Stimulated activated memory B cell treated with anti-CD40 and anti-IgM and Interleukin-4, amounts not matched to agents 10 μg/mL and 1 μg/mL and 100 μg/mL, for 72 hours (primary cell): Measurements from ENCODE around the gene SCN7A.
"Not testable (repeated sequence)": the region's sequence is repeated elsewhere in the genome, so short reads cannot be mapped to it uniquely, and the experiment has no call there.

ENCODE experiments used
- ATAC-seq: fragments of 150-1000 bp; cut with Tn5 transposase; 2 replicates; pipeline ENCODE4 v1.10.0; 2021
- H3K27ac Mint-ChIP-seq: one replicate; pipeline ENCODE4 v1.8.0; 2022; ENCODE audit warnings: mild to moderate bottlenecking, mixed read lengths
- H3K27me3 Mint-ChIP-seq: one replicate; pipeline ENCODE4 v1.8.0; 2022; ENCODE audit warnings: mixed read lengths
- H3K36me3 Mint-ChIP-seq: one replicate; pipeline ENCODE4 v1.8.0; 2022; ENCODE audit warnings: mixed read lengths
- H3K4me1 Mint-ChIP-seq: one replicate; pipeline ENCODE4 v1.8.0; 2022; ENCODE audit warnings: mixed read lengths
- H3K4me3 Mint-ChIP-seq: one replicate; pipeline ENCODE4 v1.8.0; 2022; ENCODE audit warnings: mild to moderate bottlenecking, moderate library complexity, mixed read lengths
- H3K9me3 Mint-ChIP-seq: one replicate; pipeline ENCODE4 v1.8.0; 2022; ENCODE audit warnings: mixed read lengths

SCN7A gene

DNA sequence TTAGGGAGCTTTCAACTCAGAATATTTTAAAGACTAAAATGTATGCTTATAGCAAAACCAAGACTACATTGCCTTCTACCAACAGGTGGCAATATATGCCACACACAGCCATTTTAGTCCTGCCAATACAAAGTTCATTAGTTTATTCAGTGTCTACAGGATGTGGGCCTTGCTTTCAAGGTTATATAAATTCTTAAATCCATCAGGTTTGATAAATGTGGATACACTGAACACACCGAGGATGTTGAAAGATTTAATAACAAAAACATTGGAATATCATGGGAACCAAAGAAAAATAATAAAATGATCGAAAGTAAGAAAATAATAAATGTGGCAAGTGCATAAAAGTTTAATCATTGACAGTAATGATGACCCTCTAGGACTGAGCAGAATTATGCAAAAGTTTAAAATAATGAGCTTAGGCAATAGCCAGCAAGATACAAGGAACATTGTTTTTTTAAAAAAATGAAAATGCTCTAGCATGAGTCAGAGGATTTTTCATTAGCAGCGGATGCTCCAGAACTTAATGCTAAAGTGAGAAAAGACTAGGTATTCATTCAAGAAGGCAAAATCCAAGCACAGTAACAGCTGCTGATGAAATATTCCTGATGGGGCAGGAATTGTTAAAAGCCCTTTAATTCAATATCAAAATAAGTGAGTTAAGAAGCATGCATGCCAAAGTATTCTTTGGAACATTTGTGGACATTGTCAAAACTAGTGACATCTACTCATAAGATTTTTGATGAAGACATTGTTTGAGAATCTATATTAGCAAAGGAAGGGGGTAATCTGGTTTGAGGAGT is 132.5 kb downstream of the SCN7A start:
- Mint-ChIP-seq H3K9me3 (peaks cover 3% of the 10 kb centered on the region), H3K4me1 (no peaks in the 10 kb centered on the region), H3K27me3 (no peaks in the 10 kb centered on the region), H3K27ac (no peak overlapping the region), H3K4me3 (no peak overlapping the region), H3K36me3 (no peaks in the 10 kb centered on the region)
- no peak for ATAC-seq

GRCh38 chr2:166360906-166361305 is 133.1 kb downstream of the SCN7A start:
- Mint-ChIP-seq H3K27me3 (no peaks in the 10 kb centered on the region), H3K4me1 (no peaks in the 10 kb centered on the region), H3K9me3 (peaks cover 3% of the 10 kb centered on the region), H3K27ac (no peak overlapping the region), H3K36me3 (no peaks in the 10 kb centered on the region), H3K4me3 (no peak overlapping the region)
- no peak for ATAC-seq

GRCh38 chr2:166360426-166360825 is 133.6 kb downstream of the SCN7A start:
- Mint-ChIP-seq H3K4me3 (no peak overlapping the region), H3K36me3 (no peaks in the 10 kb centered on the region), H3K4me1 (no peaks in the 10 kb centered on the region), H3K27ac (no peak overlapping the region), H3K27me3 (no peaks in the 10 kb centered on the region), H3K9me3 (peaks cover 3% of the 10 kb centered on the region)
- ATAC-seq, result no peak

DNA sequence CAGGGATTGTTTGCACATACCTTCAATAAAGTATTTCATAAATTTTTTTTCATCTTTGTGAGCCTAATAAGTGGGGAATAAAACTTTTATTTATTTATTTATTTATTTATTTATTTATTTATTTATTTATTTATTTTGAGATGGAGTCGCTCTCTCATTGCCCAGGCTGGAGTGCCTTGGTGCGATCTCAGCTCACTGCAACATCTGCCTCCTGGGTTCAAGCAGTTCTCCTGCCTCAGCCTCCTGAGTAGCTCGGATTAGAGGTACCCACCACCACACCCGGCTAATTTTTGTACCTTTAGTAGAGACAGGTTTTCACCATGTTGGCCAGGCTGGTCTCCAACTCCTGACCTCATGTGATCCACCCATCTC is 136.1 kb downstream of the SCN7A start:
- not testable (repeated sequence) for H3K9me3 Mint-ChIP-seq, H3K4me3 Mint-ChIP-seq, H3K36me3 Mint-ChIP-seq, H3K27me3 Mint-ChIP-seq, H3K4me1 Mint-ChIP-seq, H3K27ac Mint-ChIP-seq, ATAC-seq

DNA sequence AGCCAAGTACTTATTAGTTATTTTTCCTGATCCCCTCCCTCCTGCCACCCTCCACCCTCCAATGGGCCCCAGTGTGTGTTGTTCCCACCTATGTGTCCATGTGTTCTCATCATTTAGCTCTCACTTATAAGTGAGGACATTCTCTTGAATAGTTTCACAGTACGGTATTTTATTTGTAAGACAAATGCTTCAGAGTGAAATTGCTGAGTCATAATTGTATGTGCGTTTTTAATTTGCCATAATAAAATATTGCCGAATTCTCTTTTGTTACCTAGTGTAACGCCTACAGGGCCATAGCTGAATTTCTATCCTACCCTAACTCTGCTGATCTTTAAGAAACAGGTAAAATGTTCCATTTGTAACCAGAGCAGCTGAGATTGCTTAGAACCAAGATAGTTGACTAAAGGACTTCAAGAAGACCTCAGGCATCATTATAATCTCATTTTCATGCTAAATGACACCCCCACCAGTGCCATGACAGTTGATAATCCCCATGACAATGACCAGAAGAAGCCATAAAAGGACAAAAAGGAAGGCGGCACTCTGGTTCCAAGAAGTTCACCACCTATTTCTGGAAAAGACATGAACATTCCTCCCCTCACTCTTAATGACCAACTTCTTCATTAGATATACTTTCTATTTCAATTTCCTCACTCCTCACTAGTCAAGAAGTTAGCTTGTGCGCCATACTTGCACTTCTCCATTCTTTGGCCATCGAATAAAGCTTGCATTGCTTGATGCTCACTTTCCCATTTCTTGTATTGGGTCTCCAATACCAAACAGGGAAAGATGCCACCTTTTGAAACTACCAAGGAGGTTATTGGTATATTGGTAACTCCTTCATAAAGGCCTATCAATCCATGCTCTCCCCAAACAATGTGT is 136.7 kb downstream of the SCN7A start:
- no peak overlapping the region for H3K27ac Mint-ChIP-seq
- no peak overlapping the region for H3K4me3 Mint-ChIP-seq
- H3K36me3 Mint-ChIP-seq, result no peaks in the 10 kb centered on the region
- H3K4me1 Mint-ChIP-seq, result no peaks in the 10 kb centered on the region
- ATAC-seq, result no peak
- H3K27me3 Mint-ChIP-seq, result no peaks in the 10 kb centered on the region
- H3K9me3 Mint-ChIP-seq, result no peaks in the 10 kb centered on the region
